Breast epithelium (tissue), 3 donors: ENCODE data around the gene COQ8B.

Source experiments
- POLR2A ChIP-seq: fragments of 450-650 bp; IDR thresholded peaks from one replicate; pipeline ENCODE4 v1.6.1; 2016; ENCODE audit warnings: antibody characterized with exemption, mild to moderate bottlenecking, moderate library complexity
- POLR2AphosphoS5 ChIP-seq, 3 donors: sonication (generic); formaldehyde crosslinking; IDR thresholded peaks; one replicate each; pipeline ENCODE4 v1.6.1; 2017; ENCODE audit warnings: antibody characterized with exemption in 3 of 3
- TF ChIP-seq, protein P1 (sequence below), 3 donors: fragments of 450-650 bp; IDR thresholded peaks; one replicate each; pipeline ENCODE4 v1.5.1; 2016 to 2017; ENCODE audit warnings: antibody characterized with exemption in 3 of 3, mild to moderate bottlenecking in 3 of 3, moderate library complexity in 3 of 3

DNA sequence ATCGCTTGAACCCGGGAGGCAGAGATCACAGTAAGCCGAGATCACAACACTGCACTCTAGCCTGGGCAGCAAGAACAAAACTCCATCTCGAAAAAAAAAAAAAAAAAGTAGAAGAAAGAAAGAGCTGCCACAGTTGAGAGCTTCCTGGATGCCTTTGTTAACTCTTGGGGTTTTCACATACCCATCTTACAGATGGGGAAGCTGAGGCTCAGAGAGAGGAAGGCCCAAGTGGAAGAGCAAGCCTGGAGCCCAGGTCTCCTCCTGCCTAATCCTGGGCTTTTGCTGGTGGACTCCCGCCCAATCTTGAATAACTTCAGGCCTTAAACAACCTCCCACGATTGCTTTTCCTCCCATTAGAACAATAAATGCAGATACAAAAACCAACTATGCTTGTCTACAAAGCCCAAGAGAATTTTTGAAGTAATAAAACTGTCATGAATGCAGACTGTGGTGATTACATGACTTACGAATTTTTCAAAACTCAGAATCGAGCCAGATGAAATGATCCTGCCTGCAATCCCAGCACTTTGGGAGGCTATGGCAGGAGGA, 73.9 kb downstream of the COQ8B start:
- TF ChIP-seq, protein P1, sequence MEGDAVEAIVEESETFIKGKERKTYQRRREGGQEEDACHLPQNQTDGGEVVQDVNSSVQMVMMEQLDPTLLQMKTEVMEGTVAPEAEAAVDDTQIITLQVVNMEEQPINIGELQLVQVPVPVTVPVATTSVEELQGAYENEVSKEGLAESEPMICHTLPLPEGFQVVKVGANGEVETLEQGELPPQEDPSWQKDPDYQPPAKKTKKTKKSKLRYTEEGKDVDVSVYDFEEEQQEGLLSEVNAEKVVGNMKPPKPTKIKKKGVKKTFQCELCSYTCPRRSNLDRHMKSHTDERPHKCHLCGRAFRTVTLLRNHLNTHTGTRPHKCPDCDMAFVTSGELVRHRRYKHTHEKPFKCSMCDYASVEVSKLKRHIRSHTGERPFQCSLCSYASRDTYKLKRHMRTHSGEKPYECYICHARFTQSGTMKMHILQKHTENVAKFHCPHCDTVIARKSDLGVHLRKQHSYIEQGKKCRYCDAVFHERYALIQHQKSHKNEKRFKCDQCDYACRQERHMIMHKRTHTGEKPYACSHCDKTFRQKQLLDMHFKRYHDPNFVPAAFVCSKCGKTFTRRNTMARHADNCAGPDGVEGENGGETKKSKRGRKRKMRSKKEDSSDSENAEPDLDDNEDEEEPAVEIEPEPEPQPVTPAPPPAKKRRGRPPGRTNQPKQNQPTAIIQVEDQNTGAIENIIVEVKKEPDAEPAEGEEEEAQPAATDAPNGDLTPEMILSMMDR (IDR thresholded peaks at IDR 0.05), result no peak
- TF ChIP-seq POLR2A (no peak), POLR2AphosphoS5 (IDR thresholded peaks at IDR 0.05) (no peak)
